Omental fat pad (tissue), 4 donors: ENCODE measurements around the gene SLC2A9. TPM values are rescaled to one million over a fixed set of nuclear protein-coding genes. Genes with fewer than 3 reads are reported as not detected.

Experiments
- ATAC-seq: fragments of 150-250 bp; one replicate; pipeline ENCODE4 v1.9.1; 2016; ENCODE audit warnings: mild to moderate bottlenecking, moderate library complexity; ENCODE audit not compliant: low FRiP score
- DNase-seq: peaks from one replicate; pipeline ENCODE4 v3.0.0-alpha.2; 2019; ENCODE audit warnings: low spot score
- CTCF ChIP-seq, 3 donors: fragments of 450-650 bp; IDR thresholded peaks; one replicate each; pipeline ENCODE4 v1.5.1; 2016 to 2017; ENCODE audit warnings: antibody characterized with exemption in 3 of 3, mild to moderate bottlenecking in 3 of 3, moderate library complexity in 2 of 3
- total RNA-seq, 4 donors: library from RNA; depleted of rRNA; stranded (reverse); fragments of >200 nt; gene quantifications; one replicate each; pipeline ENCODE4 v1.1.0, GENCODE V29; 2016

The SLC2A9 gene
- total RNA-seq, 4 donors from 2014 or later, result 4.7 to 8.5 (median 7.3) TPM

GRCh38 chr4:9980898-9981297, 40.4 kb downstream of the SLC2A9 start:
- DNase-seq (no peak), ATAC-seq (no peak)
- TF ChIP-seq CTCF (IDR thresholded peaks at IDR 0.05), result no peak

- ATAC-seq (no peak), DNase-seq (no peak)
- no peak for TF ChIP-seq CTCF (IDR thresholded peaks at IDR 0.05)
Measured at GRCh38 chr4:9979101-9979701, 42.1 kb downstream of the SLC2A9 start.

GRCh38 chr4:9977518-9978031, 43.7 kb downstream of the SLC2A9 start:
- DNase-seq (no peak), ATAC-seq (no peak)
- TF ChIP-seq CTCF (IDR thresholded peaks at IDR 0.05), result no peak

GRCh38 chr4:9976781-9977180, 44.5 kb downstream of the SLC2A9 start:
- DNase-seq (no peak), ATAC-seq (no peak)
- no peak for TF ChIP-seq CTCF (IDR thresholded peaks at IDR 0.05)

- DNase-seq (no peak), ATAC-seq (no peak)
- no peak for TF ChIP-seq CTCF (IDR thresholded peaks at IDR 0.05)
Measured at GRCh38 chr4:9976293-9976692, 45.0 kb downstream of the SLC2A9 start.

- ATAC-seq (no peak), DNase-seq (no peak)
Measured at GRCh38 chr4:9971711-9972110, 49.6 kb downstream of the SLC2A9 start.

More at GRCh38 chr4:9971711-9972110, 49.6 kb downstream of the SLC2A9 start:
- TF ChIP-seq CTCF (IDR thresholded peaks at IDR 0.05), result no peak
